Breast epithelium (tissue), 4 donors: ENCODE data around the gene SKA1. TPM values are rescaled to one million over a fixed set of nuclear protein-coding genes. Genes with fewer than 3 reads are reported as not detected.

Source experiments
- DNase-seq, 2 donors: peaks; one replicate each; pipeline ENCODE4 v3.0.0-alpha.2; 2019; ENCODE audit warnings: low spot score in 2 of 2
- H3K27ac ChIP-seq, 2 donors: fragments of 200-600 bp; sonication (generic) in 1 of 2; one replicate each; pipeline ENCODE4 v1.5.1; 2016 to 2019; ENCODE audit warnings: mild to moderate bottlenecking in 1 of 2
- H3K27me3 ChIP-seq, 2 donors: fragments of 200-600 bp; sonication (generic) in 1 of 2; one replicate each; pipeline versions ENCODE4 v1.5.1 to v1.6.0; 2017 to 2019; ENCODE audit warnings: control low read depth in 1 of 2, mild to moderate bottlenecking in 1 of 2
- H3K36me3 ChIP-seq: fragments of 200-600 bp; one replicate; pipeline ENCODE4 v1.5.1; 2019
- H3K4me1 ChIP-seq, 2 donors: fragments of 200-600 bp; sonication (generic); one replicate each; pipeline ENCODE4 v1.5.1; 2016 to 2019; ENCODE audit warnings: control low read depth in 1 of 2
- H3K4me3 ChIP-seq, 3 donors: fragments of 200-600 bp; sonication (generic); 1 replicate in 2 of 3; 2 replicates in 1 of 3; pipeline ENCODE4 v1.5.1; 2016 to 2019; ENCODE audit warnings: mild to moderate bottlenecking in 3 of 3, moderate library complexity in 2 of 3
- H3K9me3 ChIP-seq, 2 donors: fragments of 200-600 bp; sonication (generic) in 1 of 2; one replicate each; pipeline ENCODE4 v1.5.1; 2016 to 2019; ENCODE audit warnings: control low read depth in 1 of 2
- POLR2A ChIP-seq: fragments of 450-650 bp; IDR thresholded peaks from one replicate; pipeline ENCODE4 v1.6.1; 2016; ENCODE audit warnings: antibody characterized with exemption, mild to moderate bottlenecking, moderate library complexity
- POLR2AphosphoS5 ChIP-seq, 3 donors: sonication (generic); formaldehyde crosslinking; IDR thresholded peaks; one replicate each; pipeline ENCODE4 v1.6.1; 2017; ENCODE audit warnings: antibody characterized with exemption in 3 of 3
- intact Hi-C: fragments of 100-400 bp; cut with DNase I; formaldehyde crosslinking; loops from one replicate; pipeline ENCODE4 v1.15.1; 2023; ENCODE audit warnings: low total_unique reads
- total RNA-seq, 3 donors: library from RNA; depleted of rRNA; stranded (reverse); fragments of >200 nt; gene quantifications; one replicate each; pipeline ENCODE4 v1.1.0, GENCODE V29; 2016
- TF ChIP-seq, protein P1 (sequence below), 3 donors: fragments of 450-650 bp; IDR thresholded peaks; one replicate each; pipeline ENCODE4 v1.5.1; 2016 to 2017; ENCODE audit warnings: antibody characterized with exemption in 3 of 3, mild to moderate bottlenecking in 3 of 3, moderate library complexity in 3 of 3

The SKA1 gene
- total RNA-seq, 3 donors from 2014 or later, result 0.48 TPM; not detected in 2

DNA sequence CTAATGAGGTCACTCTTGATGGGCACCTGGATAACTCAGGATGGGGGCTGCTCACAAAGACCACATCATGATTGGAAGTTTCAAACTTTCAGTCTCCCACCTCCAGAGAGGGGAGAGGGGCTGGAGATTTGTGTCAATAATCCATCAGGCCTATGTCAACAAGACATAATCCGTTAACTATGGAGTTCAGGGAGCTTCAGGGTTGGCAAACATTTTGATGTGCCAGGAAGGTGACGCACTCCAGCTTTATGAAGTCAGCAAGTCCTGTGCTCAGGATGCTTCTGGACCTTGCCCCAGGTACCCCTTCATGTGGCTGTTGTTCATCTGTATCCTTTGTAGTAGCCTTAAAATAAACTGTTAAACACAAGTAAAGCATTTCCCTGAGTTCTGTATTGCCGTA, 19.0 kb downstream of the SKA1 start:
- H3K9me3 ChIP-seq, result no peaks in the 10 kb centered on the region
- intact Hi-C loops, result no loop called here
- no peaks in the 10 kb centered on the region for H3K36me3 ChIP-seq
- H3K27me3 ChIP-seq, result no peaks in the 10 kb centered on the region
- TF ChIP-seq POLR2AphosphoS5 (IDR thresholded peaks at IDR 0.05), result no peak
- TF ChIP-seq, protein P1, sequence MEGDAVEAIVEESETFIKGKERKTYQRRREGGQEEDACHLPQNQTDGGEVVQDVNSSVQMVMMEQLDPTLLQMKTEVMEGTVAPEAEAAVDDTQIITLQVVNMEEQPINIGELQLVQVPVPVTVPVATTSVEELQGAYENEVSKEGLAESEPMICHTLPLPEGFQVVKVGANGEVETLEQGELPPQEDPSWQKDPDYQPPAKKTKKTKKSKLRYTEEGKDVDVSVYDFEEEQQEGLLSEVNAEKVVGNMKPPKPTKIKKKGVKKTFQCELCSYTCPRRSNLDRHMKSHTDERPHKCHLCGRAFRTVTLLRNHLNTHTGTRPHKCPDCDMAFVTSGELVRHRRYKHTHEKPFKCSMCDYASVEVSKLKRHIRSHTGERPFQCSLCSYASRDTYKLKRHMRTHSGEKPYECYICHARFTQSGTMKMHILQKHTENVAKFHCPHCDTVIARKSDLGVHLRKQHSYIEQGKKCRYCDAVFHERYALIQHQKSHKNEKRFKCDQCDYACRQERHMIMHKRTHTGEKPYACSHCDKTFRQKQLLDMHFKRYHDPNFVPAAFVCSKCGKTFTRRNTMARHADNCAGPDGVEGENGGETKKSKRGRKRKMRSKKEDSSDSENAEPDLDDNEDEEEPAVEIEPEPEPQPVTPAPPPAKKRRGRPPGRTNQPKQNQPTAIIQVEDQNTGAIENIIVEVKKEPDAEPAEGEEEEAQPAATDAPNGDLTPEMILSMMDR (IDR thresholded peaks at IDR 0.05), result no peak
- TF ChIP-seq POLR2A, result no peak
- no peak overlapping the region for H3K4me3 ChIP-seq
- DNase-seq, result no peak
- H3K27ac ChIP-seq, result no peak overlapping the region
- no peaks in the 10 kb centered on the region for H3K4me1 ChIP-seq

GRCh38 chr18:50395093-50395492, 20.2 kb downstream of the SKA1 start:
- H3K27ac ChIP-seq, result no peak overlapping the region
- DNase-seq, result no peak
- no peaks in the 10 kb centered on the region for H3K4me1 ChIP-seq

DNA sequence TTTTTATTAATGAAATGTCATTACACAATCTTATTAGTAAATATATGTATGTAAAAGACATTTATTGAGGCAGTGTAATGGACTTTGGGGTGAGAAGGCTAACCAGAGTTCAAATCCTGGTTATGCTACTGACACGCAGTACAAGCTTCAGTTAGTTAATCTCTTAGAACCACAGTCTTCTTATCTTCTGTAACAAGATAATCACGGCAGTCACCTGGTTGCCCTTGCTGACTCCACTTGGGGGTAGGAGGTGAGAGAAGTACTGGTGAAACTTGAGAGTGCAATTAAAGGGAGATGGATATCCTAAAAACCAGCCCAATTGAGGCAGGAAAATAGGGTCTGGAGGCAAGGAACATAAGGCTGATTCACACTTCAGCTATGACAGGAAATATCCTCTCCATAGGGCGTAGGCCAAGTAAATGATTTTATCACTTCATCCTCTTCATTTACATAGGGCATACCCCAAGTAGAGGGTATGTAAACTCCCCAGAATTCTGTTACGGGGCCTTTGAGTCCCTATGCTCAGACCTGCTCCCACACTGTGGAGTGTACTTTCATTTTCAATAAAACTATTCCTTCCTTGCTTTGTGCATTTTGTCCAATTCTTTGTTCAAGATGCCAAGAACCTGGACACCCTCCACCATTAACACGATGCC, 21.3 kb downstream of the SKA1 start:
- Histone ChIP-seq H3K27ac (no peak overlapping the region), H3K4me1 (no peaks in the 10 kb centered on the region), H3K4me3 (no peak overlapping the region), H3K36me3 (no peaks in the 10 kb centered on the region), H3K27me3 (no peaks in the 10 kb centered on the region), H3K9me3 (no peaks in the 10 kb centered on the region)
- intact Hi-C loops, result no loop called here
- DNase-seq, result no peak
- TF ChIP-seq POLR2AphosphoS5 (IDR thresholded peaks at IDR 0.05) (no peak), POLR2A (no peak)
- TF ChIP-seq, protein P1 (IDR thresholded peaks at IDR 0.05), result no peak

More at GRCh38 chr18:50395093-50395492, 20.2 kb downstream of the SKA1 start:
- Histone ChIP-seq H3K9me3 (no peaks in the 10 kb centered on the region), H3K27me3 (no peaks in the 10 kb centered on the region), H3K4me3 (no peak overlapping the region), H3K36me3 (no peaks in the 10 kb centered on the region)
- intact Hi-C loops, result no loop called here
- TF ChIP-seq, protein P1 (IDR thresholded peaks at IDR 0.05), result no peak
- TF ChIP-seq POLR2AphosphoS5 (IDR thresholded peaks at IDR 0.05) (no peak), POLR2A (no peak)

- Histone ChIP-seq H3K27ac (no peak overlapping the region), H3K9me3 (no peaks in the 10 kb centered on the region), H3K27me3 (peaks cover 0 to 8% of the 10 kb centered on the region in 2 donors), H3K4me3 (no peak overlapping the region), H3K4me1 (no peaks in the 10 kb centered on the region), H3K36me3 (no peaks in the 10 kb centered on the region)
- TF ChIP-seq POLR2A (no peak), POLR2AphosphoS5 (IDR thresholded peaks at IDR 0.05) (no peak)
- TF ChIP-seq, protein P1 (IDR thresholded peaks at IDR 0.05), result no peak
- no peak for DNase-seq
- intact Hi-C loops, result no loop called here
These were observed 22.2 kb downstream of the SKA1 start for GRCh38 chr18:50397023-50397422.

- TF ChIP-seq POLR2AphosphoS5 (IDR thresholded peaks at IDR 0.05) (no peak), POLR2A (no peak)
- TF ChIP-seq, protein P1 (IDR thresholded peaks at IDR 0.05), result no peak
- no peaks in the 10 kb centered on the region for H3K36me3 ChIP-seq
- peaks cover 0 to 19% of the 10 kb centered on the region in 2 donors for H3K27me3 ChIP-seq
- H3K4me3 ChIP-seq, result no peak overlapping the region
- no peaks in the 10 kb centered on the region for H3K9me3 ChIP-seq
- intact Hi-C loops, result no loop called here
- DNase-seq, result no peak
- H3K27ac ChIP-seq, result no peak overlapping the region
- H3K4me1 ChIP-seq, result no peaks in the 10 kb centered on the region
These were observed 23.3 kb downstream of the SKA1 start for GRCh38 chr18:50398099-50398498.
